NCI-H146 treated with DMSO at 0.1 percent for 48 hours (cell line): ENCODE measurements around the gene APAF1.

Experiments used
- DNase-seq: peaks from one replicate; lab custom pipeline; 2025; ENCODE audit not compliant: unreplicated experiment; lab: John Stamatoyannopoulos, UW

Gene APAF1

GRCh38 chr12:98721204-98721702, 76.2 kb downstream of the APAF1 start:
- no peak for DNase-seq

GRCh38 chr12:98724384-98725155, 79.5 kb downstream of the APAF1 start:
- no peak for DNase-seq

GRCh38 chr12:98725476-98726247, 80.6 kb downstream of the APAF1 start:
- DNase-seq, result no peak

GRCh38 chr12:98727196-98727595, 82.1 kb downstream of the APAF1 start:
- no peak for DNase-seq

GRCh38 chr12:98730412-98730811, 85.3 kb downstream of the APAF1 start:
- no peak for DNase-seq

- no peak for DNase-seq
These were observed 88.7 kb downstream of the APAF1 start for GRCh38 chr12:98733667-98734350.

GRCh38 chr12:98735821-98736220, 90.7 kb downstream of the APAF1 start:
- DNase-seq, result no peak

- peak; percentile 25 for DNase-seq
These were observed 91.5 kb downstream of the APAF1 start for GRCh38 chr12:98736352-98737321.

- no peak for DNase-seq
These were observed 92.2 kb downstream of the APAF1 start for GRCh38 chr12:98737322-98737712.

GRCh38 chr12:98738002-98738401, 92.9 kb downstream of the APAF1 start:
- DNase-seq, result no peak

GRCh38 chr12:98738539-98738938, 93.4 kb downstream of the APAF1 start:
- DNase-seq, result no peak

GRCh38 chr12:98740751-98741150, 95.7 kb downstream of the APAF1 start:
- no peak for DNase-seq

GRCh38 chr12:98741196-98741555, 96.1 kb downstream of the APAF1 start:
- no peak for DNase-seq

- DNase-seq, result no peak
These were observed 96.6 kb downstream of the APAF1 start for GRCh38 chr12:98741556-98742265.

- DNase-seq, result no peak
These were observed 98.4 kb downstream of the APAF1 start for GRCh38 chr12:98743362-98743953.

- no peak for DNase-seq
These were observed 99.6 kb downstream of the APAF1 start for GRCh38 chr12:98744680-98745079.

GRCh38 chr12:98745578-98746391, 100.7 kb downstream of the APAF1 start:
- no peak for DNase-seq

GRCh38 chr12:98748463-98748862, 103.4 kb downstream of the APAF1 start:
- DNase-seq, result no peak

GRCh38 chr12:98750511-98750910, 105.4 kb downstream of the APAF1 start:
- DNase-seq, result no peak
